ENCODE data around the gene PCDH9. TPM values are rescaled to one million over a fixed set of nuclear protein-coding genes. Genes with fewer than 3 reads are reported as not detected.

The PCDH9 gene
- total RNA-seq, 1 donor from 2014 or later: 14.7 TPM

DNA sequence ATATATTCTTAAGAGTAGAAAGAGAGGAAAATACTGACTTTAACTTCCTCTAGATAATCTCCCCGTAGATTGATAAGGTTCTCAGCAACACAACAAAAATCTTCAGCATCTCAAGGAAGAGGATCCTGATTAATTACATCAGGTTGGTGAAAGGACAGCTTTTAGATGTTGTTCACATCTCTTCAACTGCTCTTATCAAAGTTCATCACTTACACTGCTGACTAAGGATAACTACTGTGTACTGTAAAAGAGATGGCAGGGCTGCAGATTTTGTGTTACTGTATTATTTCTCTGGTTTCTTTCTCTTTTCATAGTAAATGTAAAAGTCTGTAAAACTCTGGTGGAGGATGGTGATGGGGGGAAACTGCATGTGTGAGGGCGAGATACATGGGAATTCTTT lies 133.7 kb downstream of the PCDH9 start:
- DNase-seq: no peak
- H3K4me3 ChIP-seq: no peak overlapping the region
- no peaks in the 10 kb centered on the region for H3K36me3 ChIP-seq
- no peak overlapping the region for H3K27ac ChIP-seq (replicated peaks)
- no peaks in the 10 kb centered on the region for H3K27me3 ChIP-seq (ENCODE audit: low read depth)
- peaks cover 31% of the 10 kb centered on the region for H3K4me1 ChIP-seq
- intact Hi-C loops (cut with micrococcal nuclease): no loop called here
- H3K9me3 ChIP-seq (replicated peaks): no peaks in the 10 kb centered on the region
- TF ChIP-seq, protein P1, sequence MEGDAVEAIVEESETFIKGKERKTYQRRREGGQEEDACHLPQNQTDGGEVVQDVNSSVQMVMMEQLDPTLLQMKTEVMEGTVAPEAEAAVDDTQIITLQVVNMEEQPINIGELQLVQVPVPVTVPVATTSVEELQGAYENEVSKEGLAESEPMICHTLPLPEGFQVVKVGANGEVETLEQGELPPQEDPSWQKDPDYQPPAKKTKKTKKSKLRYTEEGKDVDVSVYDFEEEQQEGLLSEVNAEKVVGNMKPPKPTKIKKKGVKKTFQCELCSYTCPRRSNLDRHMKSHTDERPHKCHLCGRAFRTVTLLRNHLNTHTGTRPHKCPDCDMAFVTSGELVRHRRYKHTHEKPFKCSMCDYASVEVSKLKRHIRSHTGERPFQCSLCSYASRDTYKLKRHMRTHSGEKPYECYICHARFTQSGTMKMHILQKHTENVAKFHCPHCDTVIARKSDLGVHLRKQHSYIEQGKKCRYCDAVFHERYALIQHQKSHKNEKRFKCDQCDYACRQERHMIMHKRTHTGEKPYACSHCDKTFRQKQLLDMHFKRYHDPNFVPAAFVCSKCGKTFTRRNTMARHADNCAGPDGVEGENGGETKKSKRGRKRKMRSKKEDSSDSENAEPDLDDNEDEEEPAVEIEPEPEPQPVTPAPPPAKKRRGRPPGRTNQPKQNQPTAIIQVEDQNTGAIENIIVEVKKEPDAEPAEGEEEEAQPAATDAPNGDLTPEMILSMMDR (IDR thresholded peaks at IDR 0.05; ENCODE audit: borderline replicate concordance): no peak

DNA sequence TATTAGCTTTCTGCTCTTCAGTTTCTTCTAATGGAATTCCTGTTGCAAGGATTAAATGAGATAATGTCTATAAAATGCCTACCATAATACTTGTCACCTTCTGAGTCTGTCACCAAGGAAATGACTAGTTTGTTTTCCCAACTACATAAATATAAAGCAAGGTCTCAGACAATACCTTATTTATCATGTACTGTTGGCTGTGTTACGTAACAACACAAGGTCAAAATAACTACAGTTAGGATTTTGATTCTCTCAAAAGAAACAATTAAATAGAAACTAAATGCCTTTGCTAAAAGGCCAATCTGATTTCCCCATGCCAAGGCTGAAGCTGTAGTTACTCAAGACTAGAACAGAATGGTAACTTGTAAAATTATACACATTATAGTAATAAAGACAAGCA lies 134.5 kb downstream of the PCDH9 start:
- no peaks in the 10 kb centered on the region for H3K27me3 ChIP-seq (ENCODE audit: low read depth)
- intact Hi-C loops (cut with micrococcal nuclease): no loop called here
- no peak for DNase-seq
- H3K4me3 ChIP-seq: no peak overlapping the region
- TF ChIP-seq, protein P1 (IDR thresholded peaks at IDR 0.05; ENCODE audit: borderline replicate concordance): no peak
- no peaks in the 10 kb centered on the region for H3K36me3 ChIP-seq
- no peaks in the 10 kb centered on the region for H3K9me3 ChIP-seq (replicated peaks)
- H3K27ac ChIP-seq (replicated peaks): no peak overlapping the region
- H3K4me1 ChIP-seq: peaks cover 33% of the 10 kb centered on the region

DNA sequence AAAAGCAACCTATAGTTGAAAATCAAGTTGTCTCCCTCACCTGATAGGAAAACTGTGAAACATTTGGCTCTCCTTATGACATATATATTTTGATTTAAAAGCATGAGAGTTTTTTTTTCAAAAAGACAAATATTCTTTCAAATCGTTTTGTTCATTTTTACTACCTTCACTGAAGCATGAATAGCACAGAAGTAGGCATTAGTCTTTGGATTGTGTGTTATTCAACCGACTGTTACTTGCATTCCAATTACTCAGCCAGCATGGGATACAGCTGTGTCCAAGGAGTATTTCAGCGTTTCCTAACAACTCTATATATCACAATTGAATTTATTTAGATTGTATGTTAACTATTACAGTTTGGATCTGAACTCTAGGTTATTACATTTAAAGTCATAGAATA lies 135.2 kb downstream of the PCDH9 start:
- Histone ChIP-seq H3K4me1 (peaks cover 34% of the 10 kb centered on the region), H3K36me3 (no peaks in the 10 kb centered on the region), H3K4me3 (no peak overlapping the region), H3K27ac (replicated peaks) (no peak overlapping the region), H3K27me3 (ENCODE audit: low read depth) (no peaks in the 10 kb centered on the region), H3K9me3 (replicated peaks) (no peaks in the 10 kb centered on the region)
- TF ChIP-seq, protein P1 (IDR thresholded peaks at IDR 0.05; ENCODE audit: borderline replicate concordance): no peak
- intact Hi-C loops (cut with micrococcal nuclease): no loop called here
- no peak for DNase-seq

DNA sequence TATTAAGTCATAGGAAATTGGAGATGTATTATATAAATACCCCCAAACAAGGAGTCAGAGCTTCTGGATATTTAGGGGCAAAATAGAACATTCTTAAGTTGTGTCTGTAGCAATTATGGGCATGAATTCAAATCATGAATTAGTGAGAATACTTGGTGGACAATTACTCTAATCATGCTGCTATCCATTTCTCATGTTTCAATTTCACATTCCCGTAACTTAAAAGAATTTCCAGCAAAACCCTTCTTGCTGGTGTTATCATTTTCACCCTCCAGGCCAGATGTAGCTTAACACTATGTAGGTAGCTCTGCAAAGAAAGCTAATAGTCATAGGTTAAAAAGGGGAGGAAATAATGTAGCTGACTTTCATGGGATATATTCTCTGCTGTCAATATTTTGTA lies 136.1 kb downstream of the PCDH9 start:
- DNase-seq: no peak
- TF ChIP-seq, protein P1 (IDR thresholded peaks at IDR 0.05; ENCODE audit: borderline replicate concordance): no peak
- intact Hi-C loops (cut with micrococcal nuclease): no loop called here
- no peak overlapping the region for H3K27ac ChIP-seq (replicated peaks)
- H3K36me3 ChIP-seq: no peaks in the 10 kb centered on the region
- peaks cover 34% of the 10 kb centered on the region for H3K4me1 ChIP-seq
- H3K27me3 ChIP-seq (ENCODE audit: low read depth): no peaks in the 10 kb centered on the region
- no peak overlapping the region for H3K4me3 ChIP-seq
- no peaks in the 10 kb centered on the region for H3K9me3 ChIP-seq (replicated peaks)

DNA sequence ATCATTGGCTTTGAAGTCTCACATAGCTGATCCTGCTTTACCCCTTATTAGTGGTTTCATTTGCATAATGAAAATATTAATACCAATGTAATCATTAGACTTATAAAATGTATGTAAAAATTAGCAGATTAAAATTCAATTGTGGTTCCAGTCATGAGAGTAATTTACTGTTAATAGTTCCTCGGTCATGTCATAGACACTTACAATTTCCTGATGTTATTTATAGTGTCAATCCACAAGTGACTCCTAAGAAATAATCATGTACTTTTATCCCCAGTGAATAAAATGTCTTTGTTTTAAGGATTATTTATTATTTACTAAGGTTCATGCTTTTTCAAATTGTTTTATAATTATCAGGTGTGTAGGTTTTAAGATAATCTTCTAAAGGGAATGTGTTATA lies 138.5 kb downstream of the PCDH9 start:
- TF ChIP-seq, protein P1 (IDR thresholded peaks at IDR 0.05; ENCODE audit: borderline replicate concordance): no peak
- Histone ChIP-seq H3K27ac (replicated peaks) (no peak overlapping the region), H3K27me3 (ENCODE audit: low read depth) (no peaks in the 10 kb centered on the region), H3K4me3 (no peak overlapping the region), H3K36me3 (no peaks in the 10 kb centered on the region), H3K4me1 (peaks cover 47% of the 10 kb centered on the region), H3K9me3 (replicated peaks) (no peaks in the 10 kb centered on the region)
- intact Hi-C loops (cut with micrococcal nuclease): no loop called here
- no peak for DNase-seq

DNA sequence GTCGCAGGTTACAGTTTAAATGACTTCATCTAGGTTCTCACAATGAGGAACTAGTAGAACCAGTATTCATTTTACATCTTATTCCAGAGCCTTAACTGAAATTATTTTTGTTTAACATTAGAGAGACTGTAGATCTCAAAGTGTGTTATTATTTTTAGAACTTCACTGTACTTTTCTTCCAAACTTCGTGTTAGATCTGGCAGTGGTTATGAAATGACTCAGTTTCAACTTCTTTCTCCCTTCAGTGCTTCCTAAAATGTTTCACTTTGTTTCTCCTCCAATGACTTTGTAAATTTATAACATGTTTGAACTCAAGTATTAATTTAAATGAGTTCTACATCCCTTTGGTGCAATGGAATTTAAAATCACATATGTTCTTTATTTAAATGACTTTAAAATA lies 139.3 kb downstream of the PCDH9 start:
- intact Hi-C loops (cut with micrococcal nuclease): no loop called here
- TF ChIP-seq, protein P1 (IDR thresholded peaks at IDR 0.05; ENCODE audit: borderline replicate concordance): no peak
- peaks cover 53% of the 10 kb centered on the region for H3K4me1 ChIP-seq
- no peak for DNase-seq
- no peak overlapping the region for H3K27ac ChIP-seq (replicated peaks)
- H3K4me3 ChIP-seq: no peak overlapping the region
- no peaks in the 10 kb centered on the region for H3K36me3 ChIP-seq
- H3K9me3 ChIP-seq (replicated peaks): no peaks in the 10 kb centered on the region
- no peaks in the 10 kb centered on the region for H3K27me3 ChIP-seq (ENCODE audit: low read depth)
